Measurements from ENCODE around the gene HAUS8. TPM values are rescaled to one million over a fixed set of nuclear protein-coding genes. Genes with fewer than 3 reads are reported as not detected.
"Not testable (repeated sequence)": the region's sequence is repeated elsewhere in the genome, so short reads cannot be mapped to it uniquely, and the experiment has no call there.

Gene HAUS8
- polyA plus RNA-seq, 6 donors from 2014 or later: 3.9 to 11.4 (median 7.2) TPM

DNA sequence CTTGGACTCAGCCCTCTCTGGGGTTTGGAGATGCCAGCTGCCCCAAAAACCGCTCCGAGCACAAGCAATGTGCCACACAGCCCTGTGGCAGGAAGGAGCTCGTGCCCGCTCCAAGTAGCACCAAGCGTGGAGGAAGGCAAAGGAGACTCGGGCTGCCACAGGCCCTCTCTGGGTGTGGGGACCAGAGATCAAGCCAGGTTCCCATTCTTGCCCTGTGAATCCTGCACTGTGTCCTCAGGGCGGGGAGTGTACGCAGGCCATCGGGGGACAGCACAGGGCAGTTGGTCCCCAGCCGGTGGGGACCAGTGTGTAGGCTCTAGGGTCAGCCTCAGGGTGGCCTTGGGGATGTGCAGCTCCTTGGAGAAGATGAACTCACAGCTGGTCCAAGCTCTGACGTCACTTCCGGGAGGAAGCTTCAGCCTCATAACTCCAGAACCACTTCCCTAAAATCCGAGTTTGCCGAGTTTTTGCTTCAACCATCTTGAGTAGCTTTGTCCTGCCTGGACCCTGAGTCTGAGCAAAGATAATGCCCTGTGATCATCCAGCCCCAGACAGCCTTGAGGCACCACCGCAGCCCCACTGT, 39.3 kb downstream of the HAUS8 start:
- Mint-ChIP-seq H3K4me3 (no peak overlapping the region), H3K9me3 (no peaks in the 10 kb centered on the region), H3K4me1 (peaks cover 0 to 4% (median 3%) of the 10 kb centered on the region in 3 donors), H3K27me3 (peaks cover 5 to 48% (median 34%) of the 10 kb centered on the region in 3 donors), H3K27ac (no peak overlapping the region), H3K36me3 (no peaks in the 10 kb centered on the region)
- no peak for DNase-seq
- no peak for ATAC-seq (ENCODE audit: low read depth in 2 of 2)

DNA sequence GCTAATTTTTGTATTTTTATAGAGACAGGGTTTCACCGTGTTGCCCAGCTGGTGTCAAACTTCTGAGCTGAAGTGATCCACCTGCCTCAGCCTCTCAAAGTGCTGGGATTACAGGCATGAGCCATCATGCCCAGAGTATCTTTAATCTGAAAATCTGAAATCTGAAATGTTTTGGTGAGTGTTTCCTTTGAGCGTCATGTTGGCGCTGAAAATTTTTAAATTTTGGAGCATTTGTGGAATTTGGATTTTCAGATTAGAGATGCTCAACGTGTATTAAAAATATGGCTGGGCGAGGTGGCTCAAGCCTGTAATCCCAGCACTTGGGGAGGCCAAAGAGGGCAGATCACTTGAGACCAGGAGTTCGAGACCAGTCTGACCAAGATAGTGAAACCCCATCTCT, 43.5 kb downstream of the HAUS8 start:
- Mint-ChIP-seq H3K4me1 (peaks cover 3 to 11% (median 7%) of the 10 kb centered on the region in 3 donors), H3K27me3 (peaks cover 20 to 61% (median 41%) of the 10 kb centered on the region in 3 donors), H3K9me3 (peaks cover 0 to 3% (median 0%) of the 10 kb centered on the region in 7 donors), H3K4me3 (no peak overlapping the region), H3K36me3 (peaks cover 0 to 13% of the 10 kb centered on the region in 2 donors), H3K27ac (no peak overlapping the region)
- ATAC-seq (ENCODE audit: low read depth in 2 of 2) (no peak), DNase-seq (no peak)

DNA sequence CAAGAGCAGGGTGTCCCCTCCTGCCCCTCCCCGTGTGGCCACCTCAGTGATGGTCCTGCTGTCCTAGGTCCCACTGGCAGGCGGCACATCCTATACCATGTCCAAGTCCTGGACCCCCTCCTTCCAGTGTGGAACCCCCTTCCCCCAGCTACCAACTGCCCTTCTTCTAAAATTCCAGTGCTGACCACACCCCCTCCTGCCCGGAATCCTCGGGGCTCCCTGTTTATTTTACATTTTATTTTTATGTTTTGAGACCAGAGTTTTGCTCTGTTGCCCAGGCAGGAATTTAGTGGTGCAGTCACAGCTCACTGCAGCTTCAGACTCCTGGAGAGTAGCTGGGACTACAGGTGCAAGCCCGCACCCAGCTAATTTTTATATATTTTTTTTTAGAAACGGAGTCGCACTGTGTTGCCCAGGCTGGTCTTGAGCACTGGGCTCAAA, 47.7 kb downstream of the HAUS8 start:
- ATAC-seq (ENCODE audit: low read depth in 2 of 2) (no peak), DNase-seq (no peak)
- H3K4me1 Mint-ChIP-seq: peaks cover 9 to 23% (median 14%) of the 10 kb centered on the region in 3 donors
- H3K36me3 Mint-ChIP-seq: peaks cover 8 to 33% of the 10 kb centered on the region in 2 donors
- peak overlapping the region; percentile 64 to 84 (median 75) for H3K4me3 Mint-ChIP-seq
- H3K27me3 Mint-ChIP-seq: peaks cover 34 to 63% (median 48%) of the 10 kb centered on the region in 3 donors
- H3K27ac Mint-ChIP-seq: peak overlapping the region in 1 of 6 donors; percentile 79
- H3K9me3 Mint-ChIP-seq: peaks cover 3 to 23% (median 18%) of the 10 kb centered on the region in 7 donors

DNA sequence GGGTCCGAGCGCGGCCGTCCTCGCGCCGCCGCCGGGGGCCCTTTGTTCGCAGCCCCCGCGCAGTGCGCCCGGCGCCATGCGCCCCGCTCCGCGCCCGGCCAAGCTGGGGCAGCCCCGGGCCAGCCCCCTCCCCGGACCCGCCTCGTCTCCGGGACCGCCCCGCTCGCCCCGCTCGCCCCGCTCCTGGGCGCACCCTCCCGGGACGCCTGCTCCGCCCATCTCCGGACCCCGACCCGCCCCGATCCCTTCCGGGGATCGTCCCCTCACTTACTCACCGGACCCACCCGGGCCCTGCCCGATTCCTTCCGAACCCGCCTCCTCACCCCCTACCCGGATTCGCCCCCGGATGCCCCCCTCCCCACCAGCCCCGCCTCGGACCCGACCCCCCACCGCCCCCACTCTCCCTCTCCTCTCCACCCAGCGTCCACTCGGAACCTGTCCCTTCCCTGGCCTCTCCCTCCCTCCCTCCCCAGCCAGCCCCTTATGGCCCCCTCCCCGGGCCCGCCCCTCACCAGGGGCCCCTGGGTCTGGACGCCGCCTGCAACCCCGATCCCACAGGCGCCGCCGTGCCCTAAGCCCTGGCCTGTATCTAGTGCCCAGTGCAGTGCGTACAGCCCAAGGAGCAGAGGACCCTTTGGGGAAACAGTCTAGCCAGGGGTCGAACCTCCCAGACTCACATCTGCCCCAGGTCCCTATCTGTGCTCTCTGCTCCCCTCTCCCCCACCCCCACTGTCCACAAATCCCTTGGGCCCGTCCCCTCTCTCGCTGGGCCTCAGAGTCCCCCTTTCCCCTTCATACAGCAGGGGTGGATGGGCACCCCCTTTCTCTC, 48.3 kb downstream of the HAUS8 start, which contains the start of gene CPAMD8:
TSS of gene CPAMD8 (minus strand) at position 105 of the 829 bp plus-strand sequence. CDS start 168 bp downstream, outside the sequence.
- Mint-ChIP-seq H3K9me3 (peaks cover 3 to 30% (median 21%) of the 10 kb centered on the region in 7 donors), H3K4me3 (peak within 1 kb of the TSS; percentile 75 to 90 (median 84)), H3K36me3 (peaks cover 8 to 35% of the 10 kb centered on the region in 2 donors), H3K27me3 (peaks cover 30 to 62% (median 44%) of the 10 kb centered on the region in 3 donors), H3K27ac (peak within 1 kb of the TSS in 3 of 6 donors; percentile 17 to 90 (median 79)), H3K4me1 (peaks cover 9 to 29% (median 18%) of the 10 kb centered on the region in 3 donors)
- no peak for DNase-seq
- ATAC-seq (ENCODE audit: low read depth in 2 of 2): peak in 1 of 2 donors; percentile 33

DNA sequence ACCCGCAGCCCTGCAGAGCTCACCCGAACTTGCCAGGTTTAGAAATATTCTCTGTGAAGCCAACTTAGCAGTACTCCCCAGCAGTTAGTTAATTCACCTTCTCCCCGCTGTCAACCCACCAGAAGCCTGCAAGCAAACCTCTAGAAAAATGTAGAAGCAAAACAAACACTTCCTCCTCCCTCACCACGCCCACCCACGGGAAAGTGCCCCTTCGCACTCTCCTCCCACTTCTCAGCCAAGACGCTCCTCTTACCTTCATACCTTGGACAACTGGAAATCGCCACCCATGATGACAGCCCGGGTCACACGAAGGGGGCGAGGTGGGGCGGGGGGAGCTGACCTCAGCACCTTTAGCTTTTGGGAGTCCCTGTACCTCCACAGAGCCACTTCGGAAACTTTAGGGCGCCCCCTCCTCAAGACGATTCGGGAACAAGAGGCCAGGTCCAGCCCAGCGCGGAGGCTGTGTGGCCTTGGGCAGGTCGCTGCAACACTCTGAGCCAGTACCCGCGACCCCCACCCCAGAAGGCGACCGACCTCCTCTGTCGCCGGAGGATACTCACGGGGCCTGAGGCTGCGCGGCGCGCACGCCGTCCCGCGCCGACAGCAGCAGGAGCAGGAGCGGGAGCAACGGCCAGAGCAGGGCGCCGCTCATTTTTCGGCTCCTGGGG, 49.1 kb downstream of the HAUS8 start:
- ATAC-seq (ENCODE audit: low read depth in 2 of 2) (peak; percentile 85 to 86), DNase-seq (peak; percentile 31)
- peaks cover 30 to 62% (median 44%) of the 10 kb centered on the region in 3 donors for H3K27me3 Mint-ChIP-seq
- peaks cover 8 to 35% of the 10 kb centered on the region in 2 donors for H3K36me3 Mint-ChIP-seq
- H3K27ac Mint-ChIP-seq: peak overlapping the region in 2 of 6 donors; percentile 17 to 90
- peaks cover 3 to 30% (median 21%) of the 10 kb centered on the region in 7 donors for H3K9me3 Mint-ChIP-seq
- H3K4me1 Mint-ChIP-seq: peaks cover 9 to 30% (median 19%) of the 10 kb centered on the region in 3 donors
- H3K4me3 Mint-ChIP-seq: peak overlapping the region; percentile 52 to 90 (median 84)

- Mint-ChIP-seq H3K4me3 (peak overlapping the region in 5 of 8 donors; percentile 20 to 90 (median 79)), H3K27ac (no peak overlapping the region), H3K36me3 (peaks cover 8 to 35% of the 10 kb centered on the region in 2 donors), H3K4me1 (peaks cover 9 to 30% (median 19%) of the 10 kb centered on the region in 3 donors), H3K27me3 (peaks cover 30 to 58% (median 44%) of the 10 kb centered on the region in 3 donors), H3K9me3 (peaks cover 7 to 32% (median 21%) of the 10 kb centered on the region in 7 donors)
- ATAC-seq (ENCODE audit: low read depth in 2 of 2) (no peak), DNase-seq (no peak)
Measured at GRCh38 chr19:17025361-17025760, 49.9 kb downstream of the HAUS8 start.

DNA sequence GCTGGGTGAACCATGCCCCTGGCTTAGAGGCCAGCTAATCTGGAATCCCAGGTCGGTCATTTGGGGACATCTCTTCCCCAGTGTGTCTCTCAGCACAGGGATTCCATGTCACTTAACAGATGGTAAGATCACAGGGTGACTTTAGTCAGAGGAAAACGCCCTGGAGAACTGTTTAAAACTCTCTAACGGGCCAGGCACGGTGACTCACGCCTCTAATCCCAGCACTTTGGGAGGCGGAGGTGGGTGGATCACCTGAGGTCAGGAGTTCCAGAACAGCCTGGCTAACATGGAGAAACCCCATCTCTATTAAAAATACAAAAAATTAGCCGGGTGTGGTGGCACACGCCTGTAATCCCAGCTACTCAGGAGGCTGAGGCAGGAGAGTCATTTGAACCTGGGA, 50.3 kb downstream of the HAUS8 start:
- DNase-seq; ATAC-seq (ENCODE audit: low read depth in 2 of 2); H3K27ac Mint-ChIP-seq: not testable (repeated sequence)
- Mint-ChIP-seq H3K27me3 (peaks cover 26 to 58% (median 44%) of the 10 kb centered on the region in 3 donors), H3K9me3 (peaks cover 7 to 32% (median 21%) of the 10 kb centered on the region in 7 donors), H3K4me1 (peaks cover 9 to 30% (median 19%) of the 10 kb centered on the region in 3 donors), H3K4me3 (peak overlapping the region in 1 of 8 donors; percentile 20), H3K36me3 (peaks cover 8 to 35% of the 10 kb centered on the region in 2 donors)

- H3K27ac Mint-ChIP-seq: no peak overlapping the region
- H3K36me3 Mint-ChIP-seq: peaks cover 8 to 34% of the 10 kb centered on the region in 2 donors
- peaks cover 9 to 30% (median 19%) of the 10 kb centered on the region in 3 donors for H3K4me1 Mint-ChIP-seq
- peaks cover 7 to 32% (median 21%) of the 10 kb centered on the region in 7 donors for H3K9me3 Mint-ChIP-seq
- no peak for DNase-seq
- no peak for ATAC-seq (ENCODE audit: low read depth in 2 of 2)
- H3K4me3 Mint-ChIP-seq: peak overlapping the region in 1 of 8 donors; percentile 2
- peaks cover 25 to 49% (median 35%) of the 10 kb centered on the region in 3 donors for H3K27me3 Mint-ChIP-seq
Measured at GRCh38 chr19:17023805-17024204, 51.4 kb downstream of the HAUS8 start.

DNA sequence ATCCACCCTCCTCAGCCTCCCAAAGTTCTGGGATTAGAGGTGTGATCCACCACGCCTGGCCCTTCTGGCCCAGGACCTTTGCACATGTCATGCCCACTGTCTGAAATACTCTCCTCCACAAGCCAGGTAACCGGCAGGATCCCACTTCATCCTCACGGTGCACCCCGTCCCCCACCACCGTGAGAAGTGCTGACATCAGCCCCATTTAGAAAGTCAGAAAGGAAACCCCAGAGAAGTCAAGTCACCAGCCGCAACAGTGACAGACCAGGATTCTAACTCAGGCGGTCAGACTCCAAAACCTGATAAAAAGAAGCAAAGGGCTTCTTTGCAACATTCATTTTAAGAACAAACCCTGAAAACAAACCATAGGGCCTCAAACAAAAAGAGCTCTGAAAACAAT, 52.5 kb downstream of the HAUS8 start:
- Mint-ChIP-seq H3K36me3 (peaks cover 8 to 24% of the 10 kb centered on the region in 2 donors), H3K27me3 (peaks cover 15 to 38% (median 25%) of the 10 kb centered on the region in 3 donors), H3K4me3 (peak overlapping the region in 1 of 8 donors; percentile 31), H3K4me1 (peaks cover 9 to 25% (median 19%) of the 10 kb centered on the region in 3 donors), H3K9me3 (peaks cover 7 to 30% (median 21%) of the 10 kb centered on the region in 7 donors), H3K27ac (no peak overlapping the region)
- DNase-seq: no peak
- no peak for ATAC-seq (ENCODE audit: low read depth in 2 of 2)

GRCh38 chr19:17021793-17022590, 53.3 kb downstream of the HAUS8 start:
- H3K4me3 Mint-ChIP-seq: no peak overlapping the region
- peaks cover 7 to 30% (median 21%) of the 10 kb centered on the region in 7 donors for H3K9me3 Mint-ChIP-seq
- H3K4me1 Mint-ChIP-seq: peaks cover 6 to 19% (median 15%) of the 10 kb centered on the region in 3 donors
- peaks cover 8 to 22% of the 10 kb centered on the region in 2 donors for H3K36me3 Mint-ChIP-seq
- no peak overlapping the region for H3K27ac Mint-ChIP-seq
- ATAC-seq (ENCODE audit: low read depth in 2 of 2): no peak
- no peak for DNase-seq
- peaks cover 15 to 31% (median 17%) of the 10 kb centered on the region in 3 donors for H3K27me3 Mint-ChIP-seq

GRCh38 chr19:17021328-17021727, 53.9 kb downstream of the HAUS8 start:
- DNase-seq: no peak
- Mint-ChIP-seq H3K27ac (no peak overlapping the region), H3K4me1 (peaks cover 6 to 19% (median 15%) of the 10 kb centered on the region in 3 donors), H3K9me3 (peaks cover 7 to 30% (median 21%) of the 10 kb centered on the region in 7 donors), H3K4me3 (no peak overlapping the region), H3K27me3 (peaks cover 15 to 35% (median 23%) of the 10 kb centered on the region in 3 donors), H3K36me3 (peaks cover 8 to 22% of the 10 kb centered on the region in 2 donors)
- no peak for ATAC-seq (ENCODE audit: low read depth in 2 of 2)

- Mint-ChIP-seq H3K4me3 (no peak overlapping the region), H3K27ac (no peak overlapping the region), H3K27me3 (peaks cover 11 to 34% (median 21%) of the 10 kb centered on the region in 3 donors), H3K36me3 (peaks cover 8 to 22% of the 10 kb centered on the region in 2 donors), H3K4me1 (peaks cover 1 to 14% (median 10%) of the 10 kb centered on the region in 3 donors), H3K9me3 (peaks cover 7 to 30% (median 21%) of the 10 kb centered on the region in 7 donors)
- ATAC-seq (ENCODE audit: low read depth in 2 of 2): peak; percentile 25 to 27
- DNase-seq: no peak
Measured at GRCh38 chr19:17020823-17021222, 54.4 kb downstream of the HAUS8 start.
